ENCODE measurements around the gene UBR2. TPM values are rescaled to one million over a fixed set of nuclear protein-coding genes. Genes with fewer than 3 reads are reported as not detected.

Gene UBR2
- total and polyA plus RNA-seq, 2 donors from 2014 or later, result 7.6 to 35.2 TPM

DNA sequence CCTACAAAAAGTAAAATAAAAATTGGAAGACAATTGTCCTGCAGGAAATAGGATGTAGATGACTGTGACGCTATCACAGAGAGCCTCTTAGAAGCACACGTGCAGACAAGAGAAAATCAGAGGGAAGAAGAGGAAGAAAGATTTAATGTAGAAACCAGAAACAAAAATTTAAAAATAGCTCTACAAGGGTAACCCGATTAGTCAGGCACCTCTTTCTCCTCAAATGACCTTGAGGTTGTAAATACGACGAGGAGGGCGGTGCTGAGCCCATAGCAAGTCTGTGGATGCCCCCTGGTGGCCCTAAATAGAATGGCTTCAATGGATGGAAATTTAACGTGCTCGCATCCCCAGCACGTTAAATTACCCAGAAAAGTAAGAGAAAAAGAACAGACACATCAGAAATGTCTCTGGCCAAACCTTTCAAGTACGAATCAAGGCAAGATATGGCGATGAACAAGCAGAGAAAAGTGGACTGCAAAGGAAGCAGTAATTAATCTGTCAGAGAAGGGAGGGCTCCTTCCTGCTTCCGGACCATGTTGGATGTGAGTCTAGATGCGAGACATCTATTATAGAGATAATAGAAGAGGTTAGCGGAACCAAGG, 162.8 kb downstream of the UBR2 start:
- TF ChIP-seq, protein P1, sequence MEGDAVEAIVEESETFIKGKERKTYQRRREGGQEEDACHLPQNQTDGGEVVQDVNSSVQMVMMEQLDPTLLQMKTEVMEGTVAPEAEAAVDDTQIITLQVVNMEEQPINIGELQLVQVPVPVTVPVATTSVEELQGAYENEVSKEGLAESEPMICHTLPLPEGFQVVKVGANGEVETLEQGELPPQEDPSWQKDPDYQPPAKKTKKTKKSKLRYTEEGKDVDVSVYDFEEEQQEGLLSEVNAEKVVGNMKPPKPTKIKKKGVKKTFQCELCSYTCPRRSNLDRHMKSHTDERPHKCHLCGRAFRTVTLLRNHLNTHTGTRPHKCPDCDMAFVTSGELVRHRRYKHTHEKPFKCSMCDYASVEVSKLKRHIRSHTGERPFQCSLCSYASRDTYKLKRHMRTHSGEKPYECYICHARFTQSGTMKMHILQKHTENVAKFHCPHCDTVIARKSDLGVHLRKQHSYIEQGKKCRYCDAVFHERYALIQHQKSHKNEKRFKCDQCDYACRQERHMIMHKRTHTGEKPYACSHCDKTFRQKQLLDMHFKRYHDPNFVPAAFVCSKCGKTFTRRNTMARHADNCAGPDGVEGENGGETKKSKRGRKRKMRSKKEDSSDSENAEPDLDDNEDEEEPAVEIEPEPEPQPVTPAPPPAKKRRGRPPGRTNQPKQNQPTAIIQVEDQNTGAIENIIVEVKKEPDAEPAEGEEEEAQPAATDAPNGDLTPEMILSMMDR (IDR thresholded peaks at IDR 0.05; ENCODE audit: borderline replicate concordance, extremely low read depth, insufficient read depth), result peak; percentile 93
- Histone ChIP-seq H3K27ac (ENCODE audit: low read depth in 2 of 2, low read length in 2 of 2) (peak overlapping the region; percentile 44 to 71), H3K4me3 (ENCODE audit: low read length in 3 of 3) (peak overlapping the region; percentile 68 to 96 (median 80)), H3K9ac (ENCODE audit: low read length in 3 of 3) (peak overlapping the region; percentile 67 to 93 (median 81)), H3K9me3 (ENCODE audit: control insufficient read depth in 2 of 3, insufficient read depth in 1 of 3, low read length in 3 of 3) (no peaks in the 10 kb centered on the region), H3K27me3 (ENCODE audit: control insufficient read depth, insufficient read depth, low read length) (no peaks in the 10 kb centered on the region), H3K36me3 (ENCODE audit: control insufficient read depth in 2 of 3, insufficient read depth in 3 of 3, low read length in 3 of 3) (no peaks in the 10 kb centered on the region), H3K4me1 (ENCODE audit: control insufficient read depth in 2 of 3, insufficient read depth in 2 of 3, low read depth in 1 of 3, low read length in 3 of 3) (peaks cover 0 to 2% (median 0%) of the 10 kb centered on the region in 3 donors)
- peak; percentile 71 to 94 (median 80) for DNase-seq
- intact Hi-C loops (cut with DNase I), result loop anchor here (10.0 kb wide), 1 partner anchor 62 kb away; no protein-coding TSS in a partner anchor
- peak; percentile 76 for FAIRE-seq

DNA sequence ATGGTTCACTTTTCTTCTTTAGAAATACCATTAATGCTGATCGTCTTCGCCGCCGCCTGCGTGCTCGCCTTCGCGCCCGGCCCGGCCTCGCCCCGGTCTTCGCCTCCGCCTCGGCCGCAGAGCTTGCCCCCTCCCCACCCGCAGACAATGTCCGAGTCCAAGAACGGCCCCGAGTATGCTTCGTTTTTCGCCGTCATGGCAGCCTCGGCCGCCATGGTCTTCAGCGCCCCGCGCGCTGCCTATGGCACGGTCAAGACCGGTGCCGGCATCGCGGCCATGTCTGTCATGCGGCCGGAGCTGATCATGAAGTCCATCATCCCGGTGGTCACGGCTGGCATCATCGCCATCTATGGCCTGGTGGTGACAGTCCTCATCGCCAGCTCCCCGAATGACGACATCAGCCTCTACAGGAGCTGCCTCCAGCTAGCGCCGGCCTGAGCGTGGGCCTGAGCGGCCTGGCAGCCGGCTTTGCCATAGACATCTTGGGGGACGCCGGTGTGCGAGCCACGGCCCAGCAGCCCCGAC, 163.3 kb downstream of the UBR2 start:
- H3K27ac ChIP-seq (ENCODE audit: low read depth in 2 of 2, low read length in 2 of 2), result peak overlapping the region; percentile 44 to 71
- H3K4me1 ChIP-seq (ENCODE audit: control insufficient read depth in 2 of 3, insufficient read depth in 2 of 3, low read depth in 1 of 3, low read length in 3 of 3), result peaks cover 0 to 2% (median 0%) of the 10 kb centered on the region in 3 donors
- H3K36me3 ChIP-seq (ENCODE audit: control insufficient read depth in 2 of 3, insufficient read depth in 3 of 3, low read length in 3 of 3), result no peaks in the 10 kb centered on the region
- no peaks in the 10 kb centered on the region for H3K9me3 ChIP-seq (ENCODE audit: control insufficient read depth in 2 of 3, insufficient read depth in 1 of 3, low read length in 3 of 3)
- intact Hi-C loops (cut with DNase I), result loop anchor here (10.0 kb wide), 1 partner anchor 62 kb away; no protein-coding TSS in a partner anchor
- TF ChIP-seq, protein P1 (IDR thresholded peaks at IDR 0.05; ENCODE audit: borderline replicate concordance, extremely low read depth, insufficient read depth), result no peak
- peak overlapping the region; percentile 68 to 96 (median 80) for H3K4me3 ChIP-seq (ENCODE audit: low read length in 3 of 3)
- H3K9ac ChIP-seq (ENCODE audit: low read length in 3 of 3), result peak overlapping the region; percentile 67 to 93 (median 81)
- H3K27me3 ChIP-seq (ENCODE audit: control insufficient read depth, insufficient read depth, low read length), result no peaks in the 10 kb centered on the region
- peak; percentile 61 to 83 (median 74) for DNase-seq
- FAIRE-seq, result no peak

DNA sequence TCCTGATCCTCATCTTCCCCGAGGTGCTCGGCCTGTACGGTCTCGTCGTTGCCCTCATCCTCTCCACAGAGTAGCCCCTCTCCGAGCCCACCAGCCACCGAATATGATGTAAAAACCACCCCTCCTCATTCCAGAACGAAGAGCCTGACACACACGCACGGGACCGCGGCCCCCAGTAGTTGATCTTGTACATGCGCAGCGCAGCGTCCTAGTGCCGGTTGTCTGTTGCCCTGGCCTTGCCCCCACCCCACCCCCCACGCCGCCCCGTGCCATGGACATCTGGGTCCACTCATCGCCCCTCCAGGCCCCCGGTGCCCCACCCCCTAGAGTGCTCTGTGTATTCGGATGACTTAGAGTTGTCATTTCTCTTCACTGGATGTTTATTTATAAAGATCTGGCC, 163.8 kb downstream of the UBR2 start:
- Histone ChIP-seq H3K27ac (ENCODE audit: low read depth in 2 of 2, low read length in 2 of 2) (peak overlapping the region; percentile 44 to 71), H3K4me1 (ENCODE audit: control insufficient read depth in 2 of 3, insufficient read depth in 2 of 3, low read depth in 1 of 3, low read length in 3 of 3) (peaks cover 0 to 2% (median 0%) of the 10 kb centered on the region in 3 donors), H3K9ac (ENCODE audit: low read length in 3 of 3) (peak overlapping the region in 1 of 3 donors; percentile 67), H3K4me3 (ENCODE audit: low read length in 3 of 3) (peak overlapping the region in 2 of 3 donors; percentile 68 to 80), H3K27me3 (ENCODE audit: control insufficient read depth, insufficient read depth, low read length) (no peaks in the 10 kb centered on the region), H3K36me3 (ENCODE audit: control insufficient read depth in 2 of 3, insufficient read depth in 3 of 3, low read length in 3 of 3) (no peaks in the 10 kb centered on the region), H3K9me3 (ENCODE audit: control insufficient read depth in 2 of 3, insufficient read depth in 1 of 3, low read length in 3 of 3) (no peaks in the 10 kb centered on the region)
- FAIRE-seq (no peak), DNase-seq (peak in 1 of 5 donors; percentile 80)
- TF ChIP-seq, protein P1 (IDR thresholded peaks at IDR 0.05; ENCODE audit: borderline replicate concordance, extremely low read depth, insufficient read depth), result no peak
- intact Hi-C loops (cut with DNase I), result loop anchor here (10.0 kb wide), 1 partner anchor 63 kb away; no protein-coding TSS in a partner anchor

Measured in kidney (tissue), 14 donors.